AG10803 (cell line): ENCODE data around the gene IFT172.

Source experiments
- DNase-seq: peaks from one replicate; pipeline ENCODE4 v3.0.0; 2010; ENCODE audit warnings: low read depth
- H3K4me3 ChIP-seq: 2 replicates; pipeline ENCODE4 v1.5.1; 2011; ENCODE audit warnings: mild to moderate bottlenecking, low read length, control low read depth
- TF ChIP-seq, protein P1 (sequence below): conservative IDR thresholded peaks from 2 replicates; pipeline ENCODE4 v1.5.1; 2011; ENCODE audit warnings: mild to moderate bottlenecking, low read length, control low read depth, inconsistent platforms

The IFT172 gene

GRCh38 chr2:27501042-27501441 lies 11.5 kb upstream of the IFT172 start:
- H3K4me3 ChIP-seq: no peak overlapping the region
- no peak for DNase-seq
- TF ChIP-seq, protein P1, sequence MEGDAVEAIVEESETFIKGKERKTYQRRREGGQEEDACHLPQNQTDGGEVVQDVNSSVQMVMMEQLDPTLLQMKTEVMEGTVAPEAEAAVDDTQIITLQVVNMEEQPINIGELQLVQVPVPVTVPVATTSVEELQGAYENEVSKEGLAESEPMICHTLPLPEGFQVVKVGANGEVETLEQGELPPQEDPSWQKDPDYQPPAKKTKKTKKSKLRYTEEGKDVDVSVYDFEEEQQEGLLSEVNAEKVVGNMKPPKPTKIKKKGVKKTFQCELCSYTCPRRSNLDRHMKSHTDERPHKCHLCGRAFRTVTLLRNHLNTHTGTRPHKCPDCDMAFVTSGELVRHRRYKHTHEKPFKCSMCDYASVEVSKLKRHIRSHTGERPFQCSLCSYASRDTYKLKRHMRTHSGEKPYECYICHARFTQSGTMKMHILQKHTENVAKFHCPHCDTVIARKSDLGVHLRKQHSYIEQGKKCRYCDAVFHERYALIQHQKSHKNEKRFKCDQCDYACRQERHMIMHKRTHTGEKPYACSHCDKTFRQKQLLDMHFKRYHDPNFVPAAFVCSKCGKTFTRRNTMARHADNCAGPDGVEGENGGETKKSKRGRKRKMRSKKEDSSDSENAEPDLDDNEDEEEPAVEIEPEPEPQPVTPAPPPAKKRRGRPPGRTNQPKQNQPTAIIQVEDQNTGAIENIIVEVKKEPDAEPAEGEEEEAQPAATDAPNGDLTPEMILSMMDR: no peak

- TF ChIP-seq, protein P1: no peak
- DNase-seq: no peak
- no peak overlapping the region for H3K4me3 ChIP-seq
These were observed 9.4 kb upstream of the IFT172 start for GRCh38 chr2:27498975-27499374.

DNA sequence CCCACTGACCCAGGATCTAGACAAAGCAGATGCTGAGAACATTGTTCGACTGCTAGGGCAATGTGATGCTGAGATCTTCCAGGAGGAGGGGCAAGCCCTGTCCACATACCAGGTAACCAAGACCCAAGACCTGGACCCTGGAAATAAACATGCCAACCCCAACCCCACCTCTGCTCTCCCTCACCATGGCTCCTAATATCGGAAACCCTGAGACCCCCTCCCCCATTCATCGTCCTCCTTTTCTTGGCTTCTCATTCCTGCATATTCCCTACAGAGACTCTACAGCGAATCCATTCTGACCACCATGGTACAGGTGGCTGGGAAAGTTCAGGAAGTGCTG lies 7.7 kb upstream of the IFT172 start:
- DNase-seq: no peak
- TF ChIP-seq, protein P1: no peak
- no peak overlapping the region for H3K4me3 ChIP-seq

- H3K4me3 ChIP-seq: no peak within 1 kb of the TSS; the same call in 1 of the 2 replicates
- peak; percentile 64 for DNase-seq
- TF ChIP-seq, protein P1: no peak
These were observed 7.1 kb upstream of the IFT172 start, which contains the start of gene GCKR for GRCh38 chr2:27496357-27497287. GCKR (plus strand) TSS chr2:27496839; CDS start chr2:27496905, 66 bp downstream.

DNA sequence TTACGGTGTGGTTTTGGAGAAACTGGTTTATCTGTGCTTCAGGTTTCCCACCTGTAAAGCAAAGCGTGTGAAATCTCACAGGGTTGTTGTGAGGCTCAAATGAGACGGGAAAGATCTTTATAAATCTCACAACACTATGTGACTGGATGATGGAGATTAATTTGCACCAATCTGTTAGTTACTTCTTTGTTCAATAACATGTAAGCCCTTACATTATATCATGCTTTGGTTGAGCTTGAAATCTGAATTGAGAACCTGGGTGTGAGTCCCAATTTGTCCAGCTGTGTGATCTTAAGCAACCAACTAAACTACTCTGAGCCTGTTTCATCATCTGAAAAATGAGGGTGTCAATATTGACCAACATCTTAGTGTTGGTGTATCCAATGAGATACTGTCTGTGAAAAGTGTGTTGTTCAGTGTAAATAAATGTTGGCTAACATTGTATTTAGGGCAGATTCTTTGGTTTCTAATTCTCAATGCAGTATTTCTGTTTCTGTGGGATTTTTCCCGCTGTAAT lies 6.4 kb upstream of the IFT172 start:
- no peak overlapping the region; the same call in 1 of the 2 replicates for H3K4me3 ChIP-seq
- TF ChIP-seq, protein P1: no peak
- no peak for DNase-seq

GRCh38 chr2:27494944-27495554 lies 5.5 kb upstream of the IFT172 start, which contains the start of gene FNDC4:
FNDC4 (minus strand) TSS chr2:27495200; CDS start chr2:27494679, 521 bp downstream.
- peak; percentile 9 for DNase-seq
- peak within 1 kb of the TSS; percentile 70 for H3K4me3 ChIP-seq
- TF ChIP-seq, protein P1: no peak
